ENCODE measurements around the gene ANGPTL4. TPM values are rescaled to one million over a fixed set of nuclear protein-coding genes. Genes with fewer than 3 reads are reported as not detected.
"Not testable (repeated sequence)": the region's sequence is repeated elsewhere in the genome, so short reads cannot be mapped to it uniquely, and the experiment has no call there.

The ANGPTL4 gene
- total RNA-seq, 1 donor from 2014 or later = 9.2 TPM

GRCh38 chr19:8332976-8333766 lies 30.8 kb upstream of the ANGPTL4 start:
- intact Hi-C loops (cut with DNase I) = no loop called here
- no peak for ATAC-seq

GRCh38 chr19:8333767-8334457 lies 30.0 kb upstream of the ANGPTL4 start:
- DNase-seq (ENCODE audit: low spot score) (no peak), ATAC-seq (no peak)
- intact Hi-C loops (cut with DNase I) = no loop called here

More at GRCh38 chr19:8332976-8333766, 30.8 kb upstream of the ANGPTL4 start:
- DNase-seq (ENCODE audit: low spot score) = no peak

GRCh38 chr19:8334458-8335342 lies 29.3 kb upstream of the ANGPTL4 start:
- ATAC-seq (peak; percentile 53), DNase-seq (ENCODE audit: low spot score) (no peak)
- intact Hi-C loops (cut with DNase I) = no loop called here

GRCh38 chr19:8335343-8336071 lies 28.4 kb upstream of the ANGPTL4 start:
- no peak for DNase-seq (ENCODE audit: low spot score)
- intact Hi-C loops (cut with DNase I) = no loop called here
- no peak for ATAC-seq

GRCh38 chr19:8336072-8336569 lies 27.8 kb upstream of the ANGPTL4 start:
- ATAC-seq (no peak), DNase-seq (ENCODE audit: low spot score) (no peak)
- intact Hi-C loops (cut with DNase I) = no loop called here

- no peak for ATAC-seq
- DNase-seq (ENCODE audit: low spot score) = no peak
- intact Hi-C loops (cut with DNase I) = no loop called here
These were observed 27.3 kb upstream of the ANGPTL4 start for GRCh38 chr19:8336660-8337059.

- ATAC-seq (no peak), DNase-seq (ENCODE audit: low spot score) (no peak)
- intact Hi-C loops (cut with DNase I) = no loop called here
These were observed 26.2 kb upstream of the ANGPTL4 start for GRCh38 chr19:8337728-8338127.

- DNase-seq (ENCODE audit: low spot score) = no peak
- intact Hi-C loops (cut with DNase I) = no loop called here
- ATAC-seq = no peak
These were observed 25.1 kb upstream of the ANGPTL4 start for GRCh38 chr19:8338835-8339234.

- ATAC-seq (peak; percentile 47), DNase-seq (ENCODE audit: low spot score) (no peak)
- intact Hi-C loops (cut with DNase I) = no loop called here
These were observed 23.4 kb upstream of the ANGPTL4 start for GRCh38 chr19:8340341-8341096.

GRCh38 chr19:8341504-8341903 lies 22.5 kb upstream of the ANGPTL4 start:
- ATAC-seq; DNase-seq (ENCODE audit: low spot score); intact Hi-C loops (cut with DNase I): not testable (repeated sequence)

GRCh38 chr19:8342316-8342683 lies 21.7 kb upstream of the ANGPTL4 start:
- ATAC-seq (peak; percentile 25), DNase-seq (ENCODE audit: low spot score) (no peak)
- intact Hi-C loops (cut with DNase I) = no loop called here

- peak; percentile 96 for DNase-seq (ENCODE audit: low spot score)
- intact Hi-C loops (cut with DNase I) = no loop called here
- peak; percentile 98 for ATAC-seq
These were observed 21.1 kb upstream of the ANGPTL4 start, which contains the start of gene KANK3 for GRCh38 chr19:8342684-8343482. Gene KANK3, minus strand, starts transcription at chr19:8343262. Its CDS starts 5,434 bp downstream, at chr19:8337828.

GRCh38 chr19:8343483-8343844 lies 20.5 kb upstream of the ANGPTL4 start:
- no peak for DNase-seq (ENCODE audit: low spot score)
- intact Hi-C loops (cut with DNase I) = no loop called here

GRCh38 chr19:8349629-8350372 lies 14.2 kb upstream of the ANGPTL4 start:
- not testable (repeated sequence) for DNase-seq (ENCODE audit: low spot score); ATAC-seq
- intact Hi-C loops (cut with DNase I) = loop anchor here (10.0 kb wide), 1 partner anchor 155 kb away; the partner anchor contains the start of gene PRAM1

More at GRCh38 chr19:8343483-8343844, 20.5 kb upstream of the ANGPTL4 start:
- ATAC-seq = no peak

- ATAC-seq (peak; percentile 39), DNase-seq (ENCODE audit: low spot score) (no peak)
- intact Hi-C loops (cut with DNase I) = loop anchor here (10.0 kb wide), 1 partner anchor 153 kb away; the partner anchor contains the start of gene PRAM1
These were observed 11.7 kb upstream of the ANGPTL4 start for GRCh38 chr19:8352134-8352827.

GRCh38 chr19:8352845-8353244 lies 11.1 kb upstream of the ANGPTL4 start:
- ATAC-seq; DNase-seq (ENCODE audit: low spot score): not testable (repeated sequence)
- intact Hi-C loops (cut with DNase I) = loop anchor here (10.0 kb wide), 1 partner anchor 152 kb away; the partner anchor contains the start of gene PRAM1
